IPS-18c (cell line): ENCODE data around the gene ELK3.

Experiments used
- H3K4me3 ChIP-seq: 2 replicates; pipeline ENCODE4 v1.7.0; 2013; ENCODE audit warnings: low read depth, mild to moderate bottlenecking, low read length, moderate library complexity; ENCODE audit not compliant: insufficient read depth
- H3K9me3 ChIP-seq: one replicate; pipeline ENCODE4 v1.6.1; 2013; ENCODE audit warnings: mild to moderate bottlenecking, low read length, moderate library complexity; ENCODE audit not compliant: control insufficient read depth, insufficient read depth

ELK3 gene

DNA sequence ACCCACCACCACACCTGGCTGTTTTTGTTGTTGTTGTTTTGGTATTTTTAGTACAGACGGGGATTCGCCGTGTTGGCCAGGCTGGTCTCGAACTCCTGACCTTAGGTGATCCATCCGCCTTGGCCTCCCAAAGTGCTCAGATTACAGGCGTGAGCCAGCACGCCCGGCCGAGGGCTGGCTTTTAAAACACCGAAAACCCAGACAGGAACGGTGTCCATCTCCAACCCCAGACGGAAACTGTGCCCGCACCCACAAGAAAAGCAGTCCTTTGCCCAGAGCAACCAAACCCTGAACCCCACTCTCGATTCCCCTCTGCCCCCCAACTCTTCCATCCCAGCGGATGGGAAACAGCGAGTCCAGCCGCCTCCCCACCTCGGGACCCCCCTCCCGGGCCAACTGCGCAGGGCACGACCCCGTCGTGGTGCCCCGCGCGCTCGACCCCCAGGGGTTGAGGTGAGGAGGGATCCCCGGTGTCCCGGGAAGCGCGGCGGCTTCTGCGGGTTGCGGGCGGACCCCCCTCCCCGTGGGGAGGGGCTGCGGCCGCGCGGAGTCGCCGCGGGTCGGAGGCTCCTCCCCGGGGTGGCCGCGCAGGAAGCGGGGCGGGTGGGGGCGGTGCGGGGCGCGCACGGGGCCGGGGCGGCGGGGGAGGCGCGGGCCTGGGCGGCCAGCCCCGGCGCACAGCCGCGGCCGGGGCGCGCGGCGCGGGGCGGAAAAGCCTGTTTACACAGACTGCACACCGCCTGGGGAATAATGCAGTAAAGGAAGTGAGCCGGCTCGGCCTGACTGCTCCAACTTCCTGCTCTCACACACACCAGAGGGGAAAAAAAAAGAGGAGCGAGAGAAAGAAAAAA is at the start of gene ELK3:
ELK3 (plus strand) TSS at position 651 of the 851 bp plus-strand sequence.
- H3K4me3 ChIP-seq, result peak within 1 kb of the TSS; percentile 78

GRCh38 chr12:96146747-96147146 is 47.4 kb upstream of the ELK3 start:
- H3K4me3 ChIP-seq, result no peak overlapping the region
- no peaks in the 10 kb centered on the region for H3K9me3 ChIP-seq

More for the DNA sequence above, at the start of gene ELK3:
- peaks cover 2% of the 10 kb centered on the region for H3K9me3 ChIP-seq

DNA sequence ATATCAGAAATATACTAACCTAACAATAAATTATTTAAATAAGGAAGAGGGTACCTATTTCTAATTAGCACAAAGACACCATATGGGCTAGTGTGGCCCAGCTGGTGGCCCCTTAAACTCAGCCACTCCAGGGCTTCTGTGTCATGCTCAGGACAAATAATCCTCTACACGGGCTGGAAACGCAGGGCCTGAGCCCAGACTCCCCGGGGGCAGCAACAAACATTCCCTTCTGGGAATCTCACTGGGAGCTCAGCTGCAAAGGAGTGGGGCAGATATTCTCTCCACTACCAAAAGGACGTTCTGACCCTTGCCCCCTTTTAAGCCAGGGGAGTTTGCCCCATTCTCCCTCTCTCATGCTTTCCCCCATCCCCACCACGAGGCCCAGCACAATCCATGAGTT is 43.7 kb upstream of the ELK3 start:
- Histone ChIP-seq H3K4me3 (no peak overlapping the region), H3K9me3 (no peaks in the 10 kb centered on the region)

- no peaks in the 10 kb centered on the region for H3K9me3 ChIP-seq
These were observed 42.0 kb upstream of the ELK3 start for GRCh38 chr12:96152164-96152563.

GRCh38 chr12:96153131-96153725 is 40.9 kb upstream of the ELK3 start:
- H3K9me3 ChIP-seq, result no peaks in the 10 kb centered on the region

More at GRCh38 chr12:96152164-96152563, 42.0 kb upstream of the ELK3 start:
- H3K4me3 ChIP-seq, result no peak overlapping the region

DNA sequence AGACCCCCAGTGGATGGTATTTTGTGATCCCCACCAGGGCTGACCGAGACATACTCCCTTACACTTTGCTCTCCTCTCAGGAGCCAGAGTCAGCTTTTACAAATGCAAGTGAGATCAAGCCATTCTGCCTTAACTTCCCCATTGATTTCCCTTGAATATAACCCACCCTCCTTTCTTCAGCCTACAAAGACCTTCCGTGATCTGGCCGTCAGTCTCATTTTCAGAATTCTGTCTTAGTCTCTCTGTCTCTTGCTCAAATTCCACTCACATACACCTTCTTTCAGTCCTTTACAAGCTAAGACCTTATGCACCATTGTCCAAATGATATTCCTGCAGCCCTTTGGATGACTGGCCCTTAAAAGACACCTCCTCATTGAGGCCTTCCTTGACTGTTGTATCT is 39.0 kb upstream of the ELK3 start:
- H3K9me3 ChIP-seq, result no peaks in the 10 kb centered on the region

More at GRCh38 chr12:96153131-96153725, 40.9 kb upstream of the ELK3 start:
- H3K4me3 ChIP-seq, result no peak overlapping the region

GRCh38 chr12:96155781-96156180 is 38.4 kb upstream of the ELK3 start:
- Histone ChIP-seq H3K4me3 (no peak overlapping the region), H3K9me3 (no peaks in the 10 kb centered on the region)

More for the DNA sequence above, 39.0 kb upstream of the ELK3 start:
- no peak overlapping the region for H3K4me3 ChIP-seq

DNA sequence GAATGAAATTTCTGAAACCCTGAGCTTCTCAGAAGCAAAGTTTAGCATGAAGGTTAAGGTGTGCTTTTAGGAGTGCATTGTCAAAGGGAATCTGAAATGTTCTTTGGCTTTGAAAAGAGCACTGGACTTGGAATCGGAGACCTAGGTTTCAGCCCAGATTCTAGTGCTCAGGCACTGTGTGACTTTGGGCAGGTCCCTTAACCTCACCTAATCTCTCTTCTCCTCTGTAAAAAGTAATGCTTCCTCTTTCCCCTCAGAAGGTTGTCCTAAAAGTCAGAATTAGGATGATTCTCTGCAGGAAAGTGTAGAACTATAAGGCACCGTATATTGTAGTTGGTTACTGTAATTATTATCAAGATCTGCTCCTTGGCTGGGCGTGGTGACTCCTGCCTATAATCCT is 38.0 kb upstream of the ELK3 start:
- H3K4me3 ChIP-seq, result no peak overlapping the region
- no peaks in the 10 kb centered on the region for H3K9me3 ChIP-seq

DNA sequence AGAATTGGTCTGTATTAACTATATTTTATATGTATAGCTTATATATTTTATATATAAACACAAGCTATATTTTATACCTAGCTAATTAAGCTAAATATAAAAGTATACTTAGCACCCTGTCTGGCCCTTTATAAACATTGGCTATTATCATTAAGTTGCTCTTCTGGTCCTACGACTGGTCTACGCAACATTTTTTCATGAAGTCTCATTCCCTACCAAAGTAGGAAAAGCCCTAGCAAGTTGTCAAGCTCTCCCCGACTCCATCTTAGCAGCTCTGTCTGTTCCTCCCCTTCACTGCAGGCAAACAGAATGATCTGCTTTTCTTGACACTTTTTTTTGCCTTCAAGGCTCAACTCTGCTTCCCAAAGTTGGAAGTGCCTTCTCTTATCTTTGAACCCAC is 36.7 kb upstream of the ELK3 start:
- Histone ChIP-seq H3K9me3 (no peaks in the 10 kb centered on the region), H3K4me3 (no peak overlapping the region)

- Histone ChIP-seq H3K4me3 (no peak overlapping the region), H3K9me3 (no peaks in the 10 kb centered on the region)
These were observed 29.0 kb upstream of the ELK3 start for GRCh38 chr12:96164951-96165811.

DNA sequence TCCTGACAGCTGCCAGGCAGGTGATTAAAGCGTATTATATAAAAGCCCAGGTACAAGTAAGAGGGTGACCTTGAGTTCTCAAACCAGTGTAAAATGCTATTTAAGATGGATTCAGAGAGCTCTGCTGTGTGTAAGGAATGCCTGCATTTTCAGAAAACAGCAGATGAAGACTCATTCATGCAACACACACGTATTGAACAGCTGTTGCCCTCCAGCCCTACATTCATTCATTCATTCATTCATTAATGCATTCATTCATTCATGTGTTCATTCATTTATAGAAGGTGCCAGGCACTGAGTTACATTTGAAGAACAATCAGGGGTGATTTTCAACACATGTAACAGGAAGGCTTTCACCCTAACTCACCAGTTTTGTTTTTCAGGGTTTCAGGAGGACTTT is 27.4 kb upstream of the ELK3 start:
- Histone ChIP-seq H3K9me3 (no peaks in the 10 kb centered on the region), H3K4me3 (no peak overlapping the region)

- Histone ChIP-seq H3K4me3 (no peak overlapping the region), H3K9me3 (no peaks in the 10 kb centered on the region)
These were observed 26.7 kb upstream of the ELK3 start for GRCh38 chr12:96167492-96167891.

DNA sequence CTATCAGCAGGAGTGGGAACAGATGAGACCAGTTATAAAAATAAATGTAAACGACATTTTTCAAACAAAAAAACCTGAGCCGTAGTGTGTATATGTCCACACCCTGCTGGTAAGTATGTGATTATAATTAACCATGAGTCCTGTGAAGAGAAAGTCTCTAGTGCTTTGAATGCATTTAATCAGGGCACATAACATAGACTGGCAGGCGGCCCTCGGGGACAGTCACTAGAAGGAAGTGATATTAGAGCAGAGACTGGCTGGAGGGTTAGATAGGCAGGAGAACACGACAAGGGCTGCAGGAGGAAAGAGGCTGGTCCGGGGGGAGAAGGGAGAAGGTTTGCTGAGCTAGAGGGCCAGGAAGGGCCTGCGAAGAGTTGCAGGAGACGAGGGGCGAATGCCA is 23.8 kb upstream of the ELK3 start:
- Histone ChIP-seq H3K4me3 (no peak overlapping the region), H3K9me3 (no peaks in the 10 kb centered on the region)

- Histone ChIP-seq H3K4me3 (no peak overlapping the region), H3K9me3 (no peaks in the 10 kb centered on the region)
These were observed 23.4 kb upstream of the ELK3 start for GRCh38 chr12:96170762-96171161.

DNA sequence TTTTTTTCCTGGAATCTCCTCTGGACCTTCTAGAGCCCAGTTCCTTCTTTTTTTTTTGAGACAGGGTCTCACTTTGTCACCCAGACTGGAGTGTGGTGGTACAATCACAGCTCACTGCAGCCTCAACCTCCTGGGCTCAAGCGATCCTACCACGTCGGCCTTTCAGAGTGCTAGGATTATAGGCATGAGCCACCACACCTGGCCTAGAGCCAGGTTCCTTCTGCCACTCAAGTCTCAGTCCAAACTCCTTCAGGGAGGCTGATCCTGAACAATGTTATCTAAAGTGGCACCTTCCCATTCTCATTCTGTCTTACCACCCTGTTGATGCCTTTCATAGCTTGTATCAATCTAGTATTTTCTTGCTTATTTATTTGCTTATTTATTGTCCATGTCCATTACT is 22.3 kb upstream of the ELK3 start:
- H3K9me3 ChIP-seq, result peaks cover under 1% of the 10 kb centered on the region
- no peak overlapping the region for H3K4me3 ChIP-seq

DNA sequence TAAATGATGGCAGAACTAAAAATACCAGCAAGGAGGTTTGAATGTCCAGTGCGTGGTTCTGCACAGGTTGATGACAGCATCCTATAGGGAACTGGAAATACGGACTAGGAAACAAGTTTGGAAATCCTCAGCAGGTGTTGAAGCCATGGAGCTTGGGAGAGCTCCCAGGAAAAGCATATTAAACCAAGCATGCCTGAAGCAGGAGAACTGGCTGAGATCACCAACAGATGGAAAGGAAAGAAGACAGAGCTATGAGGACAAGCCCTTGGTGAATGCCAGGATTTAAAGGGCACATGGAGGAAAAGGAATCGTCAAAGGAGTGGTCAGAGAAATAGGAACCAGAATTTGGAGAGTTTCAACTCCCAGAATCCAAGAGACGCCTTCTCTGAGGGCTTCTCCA is 21.2 kb upstream of the ELK3 start:
- no peak overlapping the region for H3K4me3 ChIP-seq

GRCh38 chr12:96176575-96176974 is 17.6 kb upstream of the ELK3 start:
- peaks cover 4% of the 10 kb centered on the region for H3K9me3 ChIP-seq

More for the DNA sequence above, 21.2 kb upstream of the ELK3 start:
- H3K9me3 ChIP-seq, result peaks cover 2% of the 10 kb centered on the region

More at GRCh38 chr12:96176575-96176974, 17.6 kb upstream of the ELK3 start:
- no peak overlapping the region for H3K4me3 ChIP-seq
